WERI-Rb-1 (cell line): ENCODE measurements around the gene EYA4.

ENCODE experiments used
- DNase-seq: peaks from one replicate; pipeline ENCODE4 v3.0.0-alpha.2; 2020
- H3K27ac ChIP-seq: fragments of 250-450 bp; sonication (Bioruptor Pico); 2 replicates; pipeline ENCODE4 v1.5.1; 2020; ENCODE audit warnings: mild to moderate bottlenecking, moderate library complexity
- H3K27me3 ChIP-seq: fragments of 250-450 bp; sonication (Bioruptor Pico); 2 replicates; pipeline ENCODE4 v1.5.1; 2021; ENCODE audit warnings: mild to moderate bottlenecking, low read depth, moderate library complexity; ENCODE audit not compliant: insufficient read depth, severe bottlenecking
- H3K36me3 ChIP-seq: fragments of 250-450 bp; sonication (Bioruptor Pico); 2 replicates; pipeline ENCODE4 v1.5.1; 2020; ENCODE audit warnings: mild to moderate bottlenecking, moderate library complexity
- H3K4me3 ChIP-seq: 2 replicates; pipeline ENCODE4 v1.5.1; 2011; ENCODE audit warnings: low read depth, mild to moderate bottlenecking, control low read depth, low read length
- H3K9me3 ChIP-seq: fragments of 250-450 bp; sonication (Bioruptor Pico); 2 replicates; pipeline ENCODE4 v1.5.1; 2021; ENCODE audit warnings: mild to moderate bottlenecking, moderate library complexity; ENCODE audit not compliant: severe bottlenecking
- TF ChIP-seq, protein P1 (sequence below): IDR thresholded peaks from 2 replicates; pipeline ENCODE4 v1.5.1; 2011; ENCODE audit warnings: low read depth, mild to moderate bottlenecking, control low read depth, inconsistent platforms, low read length

Gene EYA4

DNA sequence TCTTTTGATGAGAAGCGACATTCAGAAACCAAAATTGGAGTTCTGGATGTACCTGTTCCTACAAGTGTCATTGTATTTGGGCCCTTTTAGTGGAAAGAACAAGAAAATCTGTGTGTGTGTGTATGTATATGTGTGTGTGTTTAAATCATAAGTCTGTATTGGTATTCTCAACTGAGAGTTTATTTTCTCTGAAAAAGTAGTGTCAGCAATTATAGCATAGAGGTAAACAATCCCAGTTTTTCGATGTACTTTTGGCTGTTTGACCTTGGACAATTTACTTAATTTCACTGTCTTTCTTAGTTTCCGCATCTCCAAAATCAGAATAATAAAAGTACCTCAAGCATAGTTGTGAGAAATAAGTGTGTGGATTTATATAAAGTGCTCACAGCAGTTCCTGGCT is 57.2 kb downstream of the EYA4 start:
- no peaks in the 10 kb centered on the region for H3K9me3 ChIP-seq
- H3K27me3 ChIP-seq, result peaks cover 10% of the 10 kb centered on the region
- no peak overlapping the region for H3K4me3 ChIP-seq
- H3K36me3 ChIP-seq, result no peaks in the 10 kb centered on the region
- H3K27ac ChIP-seq, result no peak overlapping the region
- DNase-seq, result no peak
- TF ChIP-seq, protein P1, sequence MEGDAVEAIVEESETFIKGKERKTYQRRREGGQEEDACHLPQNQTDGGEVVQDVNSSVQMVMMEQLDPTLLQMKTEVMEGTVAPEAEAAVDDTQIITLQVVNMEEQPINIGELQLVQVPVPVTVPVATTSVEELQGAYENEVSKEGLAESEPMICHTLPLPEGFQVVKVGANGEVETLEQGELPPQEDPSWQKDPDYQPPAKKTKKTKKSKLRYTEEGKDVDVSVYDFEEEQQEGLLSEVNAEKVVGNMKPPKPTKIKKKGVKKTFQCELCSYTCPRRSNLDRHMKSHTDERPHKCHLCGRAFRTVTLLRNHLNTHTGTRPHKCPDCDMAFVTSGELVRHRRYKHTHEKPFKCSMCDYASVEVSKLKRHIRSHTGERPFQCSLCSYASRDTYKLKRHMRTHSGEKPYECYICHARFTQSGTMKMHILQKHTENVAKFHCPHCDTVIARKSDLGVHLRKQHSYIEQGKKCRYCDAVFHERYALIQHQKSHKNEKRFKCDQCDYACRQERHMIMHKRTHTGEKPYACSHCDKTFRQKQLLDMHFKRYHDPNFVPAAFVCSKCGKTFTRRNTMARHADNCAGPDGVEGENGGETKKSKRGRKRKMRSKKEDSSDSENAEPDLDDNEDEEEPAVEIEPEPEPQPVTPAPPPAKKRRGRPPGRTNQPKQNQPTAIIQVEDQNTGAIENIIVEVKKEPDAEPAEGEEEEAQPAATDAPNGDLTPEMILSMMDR, result no peak

DNA sequence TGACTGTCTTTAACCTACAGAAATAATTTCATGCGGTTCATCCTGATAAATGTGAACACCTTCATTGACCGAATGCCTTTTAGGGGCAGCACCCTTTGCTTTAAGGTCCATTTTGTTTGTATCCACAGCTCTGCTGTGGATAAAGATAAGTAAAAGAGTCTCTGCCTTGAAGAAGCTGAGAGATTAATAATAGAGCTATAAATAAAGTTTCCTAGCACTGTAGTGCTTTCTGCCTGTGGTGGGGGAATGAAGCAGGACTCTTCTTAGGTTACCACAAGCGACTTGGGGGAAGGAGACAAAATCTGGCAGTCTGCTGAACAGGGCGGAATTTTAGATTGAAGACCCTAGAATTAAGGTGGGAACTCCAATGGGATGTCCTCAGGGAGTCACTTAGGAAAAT is 57.6 kb downstream of the EYA4 start:
- no peaks in the 10 kb centered on the region for H3K36me3 ChIP-seq
- H3K27ac ChIP-seq, result no peak overlapping the region
- peaks cover 10% of the 10 kb centered on the region for H3K27me3 ChIP-seq
- TF ChIP-seq, protein P1, result no peak
- H3K9me3 ChIP-seq, result no peaks in the 10 kb centered on the region
- H3K4me3 ChIP-seq, result no peak overlapping the region
- no peak for DNase-seq

DNA sequence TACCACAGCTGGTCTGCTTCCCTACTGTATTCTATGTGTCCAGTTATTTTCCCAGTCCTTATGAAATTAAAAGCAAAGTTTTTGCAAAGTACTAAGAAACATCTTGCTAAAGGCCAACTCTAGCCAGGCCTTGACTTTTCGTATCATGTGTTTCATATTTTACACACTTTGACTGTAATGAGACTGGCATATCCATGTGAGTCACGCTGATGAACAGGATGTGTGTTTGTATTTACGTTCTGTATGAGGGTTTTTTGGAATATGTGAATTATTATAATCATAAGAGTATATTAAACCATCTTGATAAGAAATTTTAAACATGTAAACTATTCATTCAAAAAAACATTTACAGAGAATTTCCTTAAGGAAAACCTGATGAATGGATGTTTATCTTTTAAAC is 59.7 kb downstream of the EYA4 start:
- no peaks in the 10 kb centered on the region for H3K36me3 ChIP-seq
- TF ChIP-seq, protein P1, result no peak
- H3K4me3 ChIP-seq, result no peak overlapping the region
- peaks cover 14% of the 10 kb centered on the region for H3K27me3 ChIP-seq
- no peaks in the 10 kb centered on the region for H3K9me3 ChIP-seq
- DNase-seq, result no peak
- H3K27ac ChIP-seq, result no peak overlapping the region

DNA sequence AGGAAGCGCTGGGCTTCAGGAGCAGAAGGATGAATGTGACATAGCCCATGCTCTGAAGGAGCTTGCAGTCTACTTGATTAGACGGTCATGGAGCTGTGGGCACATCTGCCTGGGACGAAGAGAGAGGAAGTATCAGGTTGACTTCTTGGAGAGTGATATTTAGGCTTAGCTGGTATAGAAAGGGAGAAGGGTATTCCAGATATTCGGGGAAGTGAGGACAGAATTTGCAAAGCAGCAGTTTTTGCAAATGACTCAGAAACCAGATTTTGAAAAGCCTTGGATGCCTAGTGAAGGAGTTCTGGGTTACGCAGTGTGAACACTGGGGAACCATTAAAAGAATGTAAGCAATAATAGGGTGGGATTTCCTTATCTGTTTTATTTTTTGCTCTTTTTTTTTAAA is 60.7 kb downstream of the EYA4 start:
- Histone ChIP-seq H3K36me3 (no peaks in the 10 kb centered on the region), H3K27ac (no peak overlapping the region)
- DNase-seq, result no peak

DNA sequence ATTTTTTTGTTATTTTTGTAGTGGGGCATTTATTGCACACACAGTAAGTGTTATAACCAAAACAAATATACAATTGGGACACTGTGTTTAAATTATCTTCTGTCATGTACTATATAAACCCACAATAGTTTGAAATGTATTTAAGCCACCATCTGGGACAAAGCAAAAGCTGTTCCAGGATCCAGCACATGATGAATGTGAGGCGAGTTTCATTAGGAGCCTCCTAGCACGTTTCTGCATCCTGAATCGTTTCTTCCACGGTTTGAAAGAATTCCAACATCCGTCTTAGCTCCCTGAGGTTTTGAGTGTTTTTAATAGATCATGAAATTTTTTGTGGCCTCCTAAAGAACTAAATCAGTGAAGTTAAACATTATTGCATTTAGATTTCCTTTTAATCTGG is 65.8 kb downstream of the EYA4 start:
- Histone ChIP-seq H3K27ac (no peak overlapping the region), H3K9me3 (no peaks in the 10 kb centered on the region), H3K4me3 (no peak overlapping the region), H3K27me3 (peaks cover 10% of the 10 kb centered on the region), H3K36me3 (no peaks in the 10 kb centered on the region)
- TF ChIP-seq, protein P1, result no peak
- no peak for DNase-seq

More for the DNA sequence above, 60.7 kb downstream of the EYA4 start:
- Histone ChIP-seq H3K9me3 (no peaks in the 10 kb centered on the region), H3K27me3 (peaks cover 17% of the 10 kb centered on the region), H3K4me3 (no peak overlapping the region)
- TF ChIP-seq, protein P1, result no peak

DNA sequence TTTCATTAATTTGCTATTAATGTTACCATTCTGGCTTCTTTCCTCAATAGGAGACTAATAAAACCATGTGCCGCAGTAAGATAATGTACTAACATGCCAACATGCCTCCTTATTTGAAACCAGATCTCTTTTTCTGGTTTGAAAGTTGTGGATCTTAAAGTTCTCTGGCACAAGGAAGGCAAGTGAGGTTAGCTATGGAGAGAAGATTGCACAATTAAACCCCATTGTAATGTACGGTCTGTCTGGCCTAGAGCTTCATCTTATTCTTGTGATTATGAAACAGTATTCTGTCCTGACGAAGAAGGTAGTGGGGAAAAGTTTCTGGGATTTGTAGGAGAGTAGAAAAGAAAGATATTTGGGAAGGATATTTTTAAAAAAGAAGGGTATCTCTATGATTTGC is 68.4 kb downstream of the EYA4 start:
- no peaks in the 10 kb centered on the region for H3K9me3 ChIP-seq
- H3K4me3 ChIP-seq, result no peak overlapping the region
- no peak overlapping the region for H3K27ac ChIP-seq
- peaks cover 16% of the 10 kb centered on the region for H3K27me3 ChIP-seq
- no peaks in the 10 kb centered on the region for H3K36me3 ChIP-seq
- no peak for DNase-seq
- TF ChIP-seq, protein P1, result no peak
